LNCAP (cell line): Measurements from ENCODE around the gene SPATA21.

Source experiments
- CTCF ChIP-seq: fragments of 450-650 bp; IDR thresholded peaks from 2 replicates; pipeline ENCODE4 v1.5.1; 2017; ENCODE audit warnings: mild to moderate bottlenecking

The SPATA21 gene

GRCh38 chr1:16436946-16437474 lies at the start of gene SPATA21:
Gene SPATA21 (minus strand): TSS chr1:16437424. CDS start chr1:16431371, 6,053 bp downstream.
- no peak for TF ChIP-seq CTCF

GRCh38 chr1:16484931-16485330 lies 47.7 kb upstream of the SPATA21 start:
- no peak for TF ChIP-seq CTCF

GRCh38 chr1:16484501-16484835 lies 47.2 kb upstream of the SPATA21 start:
- no peak for TF ChIP-seq CTCF

- TF ChIP-seq CTCF = no peak
These were observed 40.9 kb upstream of the SPATA21 start for GRCh38 chr1:16478091-16478490.

GRCh38 chr1:16474166-16474800 lies 37.1 kb upstream of the SPATA21 start:
- TF ChIP-seq CTCF = no peak

- no peak for TF ChIP-seq CTCF
These were observed 31.3 kb upstream of the SPATA21 start for GRCh38 chr1:16468558-16468957.

GRCh38 chr1:16464917-16465625 lies 27.8 kb upstream of the SPATA21 start:
- no peak for TF ChIP-seq CTCF
